ENCODE measurements around the gene OSBPL8.

- TF ChIP-seq CTCF (IDR thresholded peaks at IDR 0.05; ENCODE audit: insufficient read depth, low read depth, low read length), result no peak
- TF ChIP-seq EZH2 (IDR thresholded peaks at IDR 0.05; ENCODE audit: insufficient read depth, low read length), result no peak
Measured at GRCh38 chr12:76555797-76556196, 3.8 kb downstream of the OSBPL8 start.

All from astrocyte (in vitro differentiated cells and primary cell).